Neural cell (in vitro differentiated cells): ENCODE measurements around the gene FBXO47. TPM values are rescaled to one million over a fixed set of nuclear protein-coding genes. Genes with fewer than 3 reads are reported as not detected.

Experiments used
- H2AFZ ChIP-seq: fragments of 200-600, 300-800 bp; sonication (generic), shearing (Covaris generic); 2 replicates; pipeline ENCODE4 v1.6.0; 2014; ENCODE audit warnings: low read depth, mild to moderate bottlenecking, antibody characterized with exemption, low read length, moderate library complexity
- H3F3A ChIP-seq: fragments of 200-600 bp; shearing (Covaris generic); 2 replicates; pipeline ENCODE4 v1.6.1; 2016; ENCODE audit warnings: mild to moderate bottlenecking, moderate library complexity, mixed read lengths, antibody characterized with exemption, low read length; ENCODE audit not compliant: insufficient read depth, poor library complexity, severe bottlenecking
- H3K27ac ChIP-seq: fragments of 200-600, 300-800 bp; sonication (generic), shearing (Covaris generic); 2 replicates; pipeline ENCODE4 v1.5.1; 2014; ENCODE audit warnings: mild to moderate bottlenecking, low read length, moderate library complexity
- H3K27me3 ChIP-seq: fragments of 300-800, 200-600 bp; sonication (generic), shearing (Covaris generic); 2 replicates; pipeline ENCODE4 v1.6.0; 2014; ENCODE audit warnings: mild to moderate bottlenecking, low read depth, low read length, moderate library complexity; ENCODE audit not compliant: insufficient read depth
- H3K36me3 ChIP-seq: fragments of 300-800, 200-600 bp; sonication (generic), shearing (Covaris generic); 2 replicates; pipeline ENCODE4 v1.5.1; 2014; ENCODE audit warnings: mild to moderate bottlenecking, antibody characterized with exemption, low read length, moderate library complexity; ENCODE audit not compliant: insufficient read depth
- H3K4me2 ChIP-seq: fragments of 300-800, 200-600 bp; sonication (generic), shearing (Covaris generic); 2 replicates; pipeline ENCODE4 v1.6.0; 2014; ENCODE audit warnings: mild to moderate bottlenecking, low read length
- H3K4me3 ChIP-seq: fragments of 300-800, 200-600 bp; sonication (generic), shearing (Covaris generic); 2 replicates; pipeline ENCODE4 v1.5.1; 2014; ENCODE audit warnings: mild to moderate bottlenecking, low read length, moderate library complexity
- H3K79me2 ChIP-seq: fragments of 200-600 bp; shearing (Covaris generic); replicated peaks from 2 replicates; pipeline ENCODE4 v1.6.0; 2014; ENCODE audit warnings: mild to moderate bottlenecking, low read length, moderate library complexity; ENCODE audit not compliant: insufficient read depth
- H3K9ac ChIP-seq: fragments of 300-800, 200-600 bp; sonication (generic), shearing (Covaris generic); 2 replicates; pipeline ENCODE4 v1.6.1; 2016; ENCODE audit warnings: mild to moderate bottlenecking, low read length, mixed read lengths
- H3K9me2 ChIP-seq: fragments of 200-600 bp; shearing (Covaris generic); 2 replicates; pipeline ENCODE4 v1.6.1; 2016; ENCODE audit warnings: mild to moderate bottlenecking, low read length, mixed read lengths; ENCODE audit not compliant: insufficient read depth
- H3K9me3 ChIP-seq: fragments of 200-600, 300-800 bp; sonication (generic), shearing (Covaris generic); 2 replicates; pipeline ENCODE4 v1.6.1; 2016; ENCODE audit warnings: mild to moderate bottlenecking, mixed run types, low read length, moderate library complexity, mixed read lengths
- H4K20me1 ChIP-seq: fragments of 200-600 bp; shearing (Covaris generic); 2 replicates; pipeline ENCODE4 v1.6.1; 2016; ENCODE audit warnings: mild to moderate bottlenecking, mixed run types; ENCODE audit not compliant: insufficient read depth
- EP300 ChIP-seq: fragments of 450-650 bp; conservative IDR thresholded peaks from 2 replicates; pipeline ENCODE4 v1.6.1; 2014; ENCODE audit warnings: antibody characterized with exemption, mild to moderate bottlenecking, moderate library complexity; ENCODE audit not compliant: poor library complexity, severe bottlenecking
- EZH2 ChIP-seq: fragments of 200-600, 300-800 bp; shearing (Covaris generic), sonication (generic); IDR thresholded peaks from 2 replicates; pipeline ENCODE4 v1.6.1; 2014; ENCODE audit warnings: antibody characterized with exemption, low read length, borderline replicate concordance, mild to moderate bottlenecking; ENCODE audit not compliant: insufficient read depth, poor library complexity, severe bottlenecking
- MXI1 ChIP-seq: fragments of 450-650 bp; conservative IDR thresholded peaks from 2 replicates; pipeline ENCODE4 v1.6.1; 2014; ENCODE audit warnings: antibody characterized with exemption, mild to moderate bottlenecking; ENCODE audit not compliant: poor library complexity, severe bottlenecking
- POLR2AphosphoS5 ChIP-seq: IDR thresholded peaks from 2 replicates; pipeline ENCODE4 v1.6.1; 2012
- RAD21 ChIP-seq: fragments of 450-650 bp; conservative IDR thresholded peaks from 2 replicates; pipeline ENCODE4 v1.6.1; 2014; ENCODE audit warnings: antibody characterized with exemption, mild to moderate bottlenecking, moderate library complexity
- REST ChIP-seq: IDR thresholded peaks from 2 replicates; pipeline ENCODE4 v1.6.1; 2012; ENCODE audit warnings: borderline replicate concordance
- SMC3 ChIP-seq: fragments of 450-650 bp; conservative IDR thresholded peaks from 2 replicates; pipeline ENCODE4 v1.6.1; 2014; ENCODE audit warnings: antibody characterized with exemption, mild to moderate bottlenecking, moderate library complexity; ENCODE audit not compliant: poor library complexity
- TAF1 ChIP-seq: IDR thresholded peaks from 2 replicates; pipeline ENCODE4 v1.6.1; 2012; ENCODE audit warnings: low read depth
- polyA plus RNA-seq: library from polyadenylated mRNA; depleted of rRNA; stranded (reverse); fragments of >200 nt; gene quantifications from 2 replicates; pipeline ENCODE4 v1.2.3, GENCODE V29; 2014
- TF ChIP-seq, protein P1 (sequence below): fragments of 450-650 bp; IDR thresholded peaks from 2 replicates; pipeline ENCODE4 v1.5.1; 2014; ENCODE audit warnings: antibody characterized with exemption, mild to moderate bottlenecking, moderate library complexity; ENCODE audit not compliant: poor library complexity, severe bottlenecking

FBXO47 gene
- polyA plus RNA-seq, 1 donor from 2014 or later = not detected

DNA sequence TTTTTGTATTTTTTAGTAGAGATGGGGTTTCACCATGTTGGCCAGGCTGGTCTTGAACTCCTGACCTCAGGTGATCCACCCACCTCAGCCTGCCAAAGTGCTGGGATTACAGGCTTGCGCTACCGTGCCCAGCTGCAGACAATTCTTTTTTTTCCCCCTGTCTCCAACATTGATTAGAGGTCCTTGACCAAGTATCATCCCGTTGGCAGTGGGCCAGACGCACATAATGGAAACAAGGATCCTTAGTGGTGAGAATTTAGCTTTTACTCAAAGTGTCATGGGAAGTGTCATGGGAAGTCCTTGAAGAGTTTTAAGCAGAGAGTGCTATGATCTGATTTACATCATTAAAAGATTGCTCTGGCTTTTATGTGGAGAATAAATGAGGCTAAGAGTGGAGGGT lies 2.1 kb upstream of the FBXO47 start:
- TF ChIP-seq EZH2 (no peak), TAF1 (no peak), EP300 (no peak), REST (no peak), SMC3 (no peak), MXI1 (no peak), POLR2AphosphoS5 (no peak), RAD21 (no peak)
- TF ChIP-seq, protein P1, sequence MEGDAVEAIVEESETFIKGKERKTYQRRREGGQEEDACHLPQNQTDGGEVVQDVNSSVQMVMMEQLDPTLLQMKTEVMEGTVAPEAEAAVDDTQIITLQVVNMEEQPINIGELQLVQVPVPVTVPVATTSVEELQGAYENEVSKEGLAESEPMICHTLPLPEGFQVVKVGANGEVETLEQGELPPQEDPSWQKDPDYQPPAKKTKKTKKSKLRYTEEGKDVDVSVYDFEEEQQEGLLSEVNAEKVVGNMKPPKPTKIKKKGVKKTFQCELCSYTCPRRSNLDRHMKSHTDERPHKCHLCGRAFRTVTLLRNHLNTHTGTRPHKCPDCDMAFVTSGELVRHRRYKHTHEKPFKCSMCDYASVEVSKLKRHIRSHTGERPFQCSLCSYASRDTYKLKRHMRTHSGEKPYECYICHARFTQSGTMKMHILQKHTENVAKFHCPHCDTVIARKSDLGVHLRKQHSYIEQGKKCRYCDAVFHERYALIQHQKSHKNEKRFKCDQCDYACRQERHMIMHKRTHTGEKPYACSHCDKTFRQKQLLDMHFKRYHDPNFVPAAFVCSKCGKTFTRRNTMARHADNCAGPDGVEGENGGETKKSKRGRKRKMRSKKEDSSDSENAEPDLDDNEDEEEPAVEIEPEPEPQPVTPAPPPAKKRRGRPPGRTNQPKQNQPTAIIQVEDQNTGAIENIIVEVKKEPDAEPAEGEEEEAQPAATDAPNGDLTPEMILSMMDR = no peak
- H3F3A ChIP-seq = no peaks in the 10 kb centered on the region
- no peaks in the 10 kb centered on the region for H3K27me3 ChIP-seq
- H3K9me3 ChIP-seq = no peaks in the 10 kb centered on the region
- H3K27ac ChIP-seq = no peak overlapping the region
- no peak overlapping the region for H3K4me3 ChIP-seq
- H3K9me2 ChIP-seq = no peaks in the 10 kb centered on the region
- no peak overlapping the region for H2AFZ ChIP-seq
- H3K79me2 ChIP-seq = no peaks in the 10 kb centered on the region
- H3K9ac ChIP-seq = no peak overlapping the region
- no peaks in the 10 kb centered on the region for H3K36me3 ChIP-seq
- H3K4me2 ChIP-seq = no peak overlapping the region
- H4K20me1 ChIP-seq = no peaks in the 10 kb centered on the region

DNA sequence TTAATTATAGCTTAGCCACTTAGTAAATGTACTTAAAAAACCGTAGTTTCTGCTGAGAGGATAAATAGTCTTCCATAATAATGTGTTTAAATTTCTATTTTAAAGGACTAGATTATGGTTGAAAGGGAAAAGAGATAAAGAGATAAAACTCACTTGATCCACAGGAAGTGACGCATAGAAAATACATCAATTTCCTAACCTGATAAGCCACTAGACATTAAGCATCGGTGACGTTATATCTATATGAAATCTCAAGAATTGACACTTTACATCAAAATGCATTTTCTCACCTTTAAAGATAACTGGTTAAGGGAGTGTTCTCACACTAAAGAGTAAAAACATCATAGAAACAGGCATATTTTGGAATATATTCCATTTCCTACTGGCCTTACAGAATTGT lies 5.8 kb downstream of the FBXO47 start:
- TF ChIP-seq, protein P1 = no peak
- no peaks in the 10 kb centered on the region for H3K27me3 ChIP-seq
- no peak overlapping the region for H3K4me3 ChIP-seq
- no peak overlapping the region for H2AFZ ChIP-seq
- H3K27ac ChIP-seq = no peak overlapping the region
- no peak overlapping the region for H3K9ac ChIP-seq
- no peaks in the 10 kb centered on the region for H3K9me3 ChIP-seq
- no peaks in the 10 kb centered on the region for H3K9me2 ChIP-seq
- no peaks in the 10 kb centered on the region for H3K79me2 ChIP-seq
- no peak overlapping the region for H3K4me2 ChIP-seq
- H3F3A ChIP-seq = no peaks in the 10 kb centered on the region
- H3K36me3 ChIP-seq = no peaks in the 10 kb centered on the region
- no peaks in the 10 kb centered on the region for H4K20me1 ChIP-seq
